ENCODE data around the gene PLXNC1.

- TF ChIP-seq CTCF (IDR thresholded peaks at IDR 0.05): peak in 1 of 3 donors; percentile 54
- TF ChIP-seq POLR2A (IDR thresholded peaks at IDR 0.05): no peak
Measured at GRCh38 chr12:94149119-94149780, 873 bp downstream of the PLXNC1 start.
